WTC11 (cell line): ENCODE measurements around the gene AQP1. TPM values are rescaled to one million over a fixed set of nuclear protein-coding genes. Genes with fewer than 3 reads are reported as not detected.

Experiments used
- ATAC-seq: fragments of 200-7000 bp; cut with Tn5 transposase; 2 replicates; pipeline ENCODE4 v1.10.0; 2021; ENCODE audit warnings: mild to moderate bottlenecking, moderate library complexity
- CTCF ChIA-PET: fragments of 300-600 bp; sonication (Branson Sonifier 250); formaldehyde crosslinking; loops from one replicate; lab custom pipeline; 2021; ENCODE audit warnings: antibody characterized with exemption; lab: Charles Lee
- POLR2A ChIA-PET: fragments of 350-600 bp; sonication (Branson Sonifier 250); formaldehyde crosslinking; loops from one replicate; lab custom pipeline; 2021; ENCODE audit warnings: antibody characterized with exemption; lab: Charles Lee
- DNase-seq: peaks from one replicate; pipeline ENCODE4 v3.0.0; 2021; ENCODE audit warnings: low spot score
- H3K27ac Mint-ChIP-seq: 2 replicates; pipeline ENCODE4 v1.8.0; 2021; ENCODE audit warnings: mixed read lengths
- H3K27me3 Mint-ChIP-seq: 2 replicates; pipeline ENCODE4 v1.8.0; 2021; ENCODE audit warnings: low read depth, mild to moderate bottlenecking, moderate library complexity, mixed read lengths
- H3K36me3 Mint-ChIP-seq: 2 replicates; pipeline ENCODE4 v1.8.0; 2021; ENCODE audit warnings: mixed read lengths
- H3K4me1 Mint-ChIP-seq: 2 replicates; pipeline ENCODE4 v1.8.0; 2022; ENCODE audit warnings: mixed read lengths
- H3K4me3 Mint-ChIP-seq: 2 replicates; pipeline ENCODE4 v1.8.0; 2021; ENCODE audit warnings: mild to moderate bottlenecking, moderate library complexity, mixed read lengths
- H3K9me3 Mint-ChIP-seq: 2 replicates; pipeline ENCODE4 v1.8.0; 2021; ENCODE audit warnings: mixed read lengths
- ATF3 ChIP-seq: sonication (generic); formaldehyde crosslinking; conservative IDR thresholded peaks from 2 replicates; pipeline ENCODE4 v1.8.1; 2022; ENCODE audit warnings: mild to moderate bottlenecking, missing genetic modification reagents
- ATF6 ChIP-seq: sonication (generic); formaldehyde crosslinking; IDR thresholded peaks from 2 replicates; pipeline ENCODE4 v1.8.1; 2023; ENCODE audit warnings: mild to moderate bottlenecking, missing genetic modification reagents
- E2F1 ChIP-seq: sonication (generic); formaldehyde crosslinking; IDR thresholded peaks from 2 replicates; pipeline ENCODE4 v1.8.0; 2022; ENCODE audit warnings: mild to moderate bottlenecking, missing genetic modification reagents
- JUN ChIP-seq: sonication (generic); formaldehyde crosslinking; IDR thresholded peaks from 2 replicates; pipeline ENCODE4 v1.8.0; 2023; ENCODE audit warnings: mild to moderate bottlenecking, missing genetic modification reagents
- MXD4 ChIP-seq: fragments of 250-450 bp; sonication (Bioruptor Pico); IDR thresholded peaks from 2 replicates; pipeline ENCODE4 v1.8.0; 2021; ENCODE audit warnings: mild to moderate bottlenecking, moderate library complexity, borderline replicate concordance
- NR3C1 ChIP-seq: sonication (generic); formaldehyde crosslinking; conservative IDR thresholded peaks from 2 replicates; pipeline ENCODE4 v1.8.1; 2023; ENCODE audit warnings: low read depth, mild to moderate bottlenecking, missing genetic modification reagents
- SOX15 ChIP-seq: fragments of 250-450 bp; sonication (Bioruptor Pico); IDR thresholded peaks from 2 replicates; pipeline ENCODE4 v1.9.0; 2021; ENCODE audit warnings: mild to moderate bottlenecking
- TCF7 ChIP-seq: sonication (generic); formaldehyde crosslinking; IDR thresholded peaks from 2 replicates; pipeline ENCODE4 v1.8.0; 2022; ENCODE audit warnings: mild to moderate bottlenecking, low read depth, missing genetic modification reagents, moderate library complexity
- ZBTB43 ChIP-seq: sonication (generic); formaldehyde crosslinking; IDR thresholded peaks from 2 replicates; pipeline ENCODE4 v1.8.1; 2023; ENCODE audit warnings: mild to moderate bottlenecking, missing genetic modification reagents
- ZNF121 ChIP-seq: sonication (generic); formaldehyde crosslinking; IDR thresholded peaks from 2 replicates; pipeline ENCODE4 v1.8.0; 2023; ENCODE audit warnings: missing genetic modification reagents
- ZNF219 ChIP-seq: sonication (generic); formaldehyde crosslinking; IDR thresholded peaks from 2 replicates; pipeline ENCODE4 v1.8.0; 2023; ENCODE audit warnings: missing genetic modification reagents, mild to moderate bottlenecking, borderline replicate concordance
- total RNA-seq: library from RNA; stranded (reverse); gene quantifications from 3 replicates; pipeline ENCODE4 v1.2.3, GENCODE V29; 2021
- TF ChIP-seq, protein P1 (sequence below): fragments of 250-450 bp; sonication (Bioruptor Pico); IDR thresholded peaks from 2 replicates; pipeline ENCODE4 v1.9.0; 2021; ENCODE audit warnings: mild to moderate bottlenecking
- TF ChIP-seq, protein P2 (sequence below): sonication (generic); formaldehyde crosslinking; IDR thresholded peaks from 2 replicates; pipeline ENCODE4 v1.8.0; 2022; ENCODE audit warnings: missing genetic modification reagents
- TF ChIP-seq, protein P3 (sequence below): sonication (generic); formaldehyde crosslinking; IDR thresholded peaks from 2 replicates; pipeline ENCODE4 v1.8.0; 2022; ENCODE audit warnings: mild to moderate bottlenecking, missing genetic modification reagents
- TF ChIP-seq, protein P4 (sequence below): fragments of 250-450 bp; sonication (Bioruptor Pico); IDR thresholded peaks from 2 replicates; pipeline ENCODE4 v1.9.0; 2021; ENCODE audit warnings: moderate library complexity, mild to moderate bottlenecking, inconsistent platforms, borderline replicate concordance

Gene AQP1
- total RNA-seq, 1 experiment from 2014 or later: 0.81 TPM

DNA sequence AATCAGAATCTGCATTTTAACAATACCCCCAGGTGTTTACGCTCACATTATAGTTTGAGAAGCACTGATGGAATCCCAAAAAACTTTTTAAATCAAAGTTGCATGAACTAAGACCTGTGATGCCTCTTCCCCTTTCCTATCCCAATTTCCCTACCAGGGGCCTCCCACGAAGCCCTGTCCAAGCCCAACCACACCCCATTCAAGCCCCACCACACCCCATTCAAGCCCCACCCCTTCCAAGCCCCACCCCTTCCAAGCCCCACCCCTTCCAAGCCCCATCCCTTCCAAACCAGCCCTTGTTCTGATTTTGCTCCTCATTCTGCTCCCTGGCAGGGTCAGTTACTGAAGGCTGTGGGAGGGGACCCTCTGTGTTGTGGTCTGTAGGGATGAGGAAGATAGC lies 9.8 kb upstream of the AQP1 start:
- DNase-seq (no peak), ATAC-seq (peak; percentile 77)
- no peaks in the 10 kb centered on the region for H3K36me3 Mint-ChIP-seq
- no peak overlapping the region for H3K27ac Mint-ChIP-seq
- CTCF ChIA-PET: interaction anchor here (0.5 to 0.6 kb wide), 2 partner anchors 85 to 290 kb away, joined by 3 to 4 read pairs; no protein-coding TSS in a partner anchor
- H3K4me3 Mint-ChIP-seq: no peak overlapping the region
- TF ChIP-seq ATF6 (CRISPR knock-in tag): no peak
- TF ChIP-seq ZNF121 (CRISPR knock-in tag): no peak
- TF ChIP-seq ZBTB43 (CRISPR knock-in tag): no peak
- TF ChIP-seq, protein P1, sequence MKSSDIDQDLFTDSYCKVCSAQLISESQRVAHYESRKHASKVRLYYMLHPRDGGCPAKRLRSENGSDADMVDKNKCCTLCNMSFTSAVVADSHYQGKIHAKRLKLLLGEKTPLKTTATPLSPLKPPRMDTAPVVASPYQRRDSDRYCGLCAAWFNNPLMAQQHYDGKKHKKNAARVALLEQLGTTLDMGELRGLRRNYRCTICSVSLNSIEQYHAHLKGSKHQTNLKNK: no peak
- TF ChIP-seq MXD4 (CRISPR knock-in tag): no peak
- POLR2A ChIA-PET: no interaction called here
- H3K9me3 Mint-ChIP-seq: no peaks in the 10 kb centered on the region
- no peaks in the 10 kb centered on the region for H3K27me3 Mint-ChIP-seq
- H3K4me1 Mint-ChIP-seq: no peaks in the 10 kb centered on the region

- CTCF ChIA-PET: interaction anchor here (0.6 to 1.0 kb wide), 4 partner anchors 36 to 290 kb away, joined by 3 to 10 read pairs (median 4); no protein-coding TSS in a partner anchor
- no peak for TF ChIP-seq JUN (CRISPR knock-in tag)
- no peaks in the 10 kb centered on the region for H3K4me1 Mint-ChIP-seq
Observed at GRCh38 chr7:30902466-30902865, 9.2 kb upstream of the AQP1 start.

GRCh38 chr7:30903146-30903545 lies 8.5 kb upstream of the AQP1 start:
- POLR2A ChIA-PET: no interaction called here
- CTCF ChIA-PET: interaction anchor here (0.9 to 1.0 kb wide), 3 partner anchors 35 to 112 kb away, joined by 3 to 10 read pairs (median 3); no protein-coding TSS in a partner anchor
- no peaks in the 10 kb centered on the region for H3K27me3 Mint-ChIP-seq
- no peaks in the 10 kb centered on the region for H3K4me1 Mint-ChIP-seq
- no peak overlapping the region for H3K4me3 Mint-ChIP-seq
- DNase-seq: no peak
- no peaks in the 10 kb centered on the region for H3K9me3 Mint-ChIP-seq
- no peak for TF ChIP-seq MXD4 (CRISPR knock-in tag)
- no peak for TF ChIP-seq ATF3 (CRISPR knock-in tag)
- TF ChIP-seq SOX15: no peak
- TF ChIP-seq, protein P2, sequence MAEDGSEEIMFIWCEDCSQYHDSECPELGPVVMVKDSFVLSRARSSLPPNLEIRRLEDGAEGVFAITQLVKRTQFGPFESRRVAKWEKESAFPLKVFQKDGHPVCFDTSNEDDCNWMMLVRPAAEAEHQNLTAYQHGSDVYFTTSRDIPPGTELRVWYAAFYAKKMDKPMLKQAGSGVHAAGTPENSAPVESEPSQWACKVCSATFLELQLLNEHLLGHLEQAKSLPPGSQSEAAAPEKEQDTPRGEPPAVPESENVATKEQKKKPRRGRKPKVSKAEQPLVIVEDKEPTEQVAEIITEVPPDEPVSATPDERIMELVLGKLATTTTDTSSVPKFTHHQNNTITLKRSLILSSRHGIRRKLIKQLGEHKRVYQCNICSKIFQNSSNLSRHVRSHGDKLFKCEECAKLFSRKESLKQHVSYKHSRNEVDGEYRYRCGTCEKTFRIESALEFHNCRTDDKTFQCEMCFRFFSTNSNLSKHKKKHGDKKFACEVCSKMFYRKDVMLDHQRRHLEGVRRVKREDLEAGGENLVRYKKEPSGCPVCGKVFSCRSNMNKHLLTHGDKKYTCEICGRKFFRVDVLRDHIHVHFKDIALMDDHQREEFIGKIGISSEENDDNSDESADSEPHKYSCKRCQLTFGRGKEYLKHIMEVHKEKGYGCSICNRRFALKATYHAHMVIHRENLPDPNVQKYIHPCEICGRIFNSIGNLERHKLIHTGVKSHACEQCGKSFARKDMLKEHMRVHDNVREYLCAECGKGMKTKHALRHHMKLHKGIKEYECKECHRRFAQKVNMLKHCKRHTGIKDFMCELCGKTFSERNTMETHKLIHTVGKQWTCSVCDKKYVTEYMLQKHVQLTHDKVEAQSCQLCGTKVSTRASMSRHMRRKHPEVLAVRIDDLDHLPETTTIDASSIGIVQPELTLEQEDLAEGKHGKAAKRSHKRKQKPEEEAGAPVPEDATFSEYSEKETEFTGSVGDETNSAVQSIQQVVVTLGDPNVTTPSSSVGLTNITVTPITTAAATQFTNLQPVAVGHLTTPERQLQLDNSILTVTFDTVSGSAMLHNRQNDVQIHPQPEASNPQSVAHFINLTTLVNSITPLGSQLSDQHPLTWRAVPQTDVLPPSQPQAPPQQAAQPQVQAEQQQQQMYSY (CRISPR knock-in tag): no peak
- TF ChIP-seq ZNF219 (CRISPR knock-in tag): no peak
- TF ChIP-seq TCF7 (CRISPR knock-in tag): no peak
- no peak for TF ChIP-seq ZBTB43 (CRISPR knock-in tag)
- TF ChIP-seq, protein P3, sequence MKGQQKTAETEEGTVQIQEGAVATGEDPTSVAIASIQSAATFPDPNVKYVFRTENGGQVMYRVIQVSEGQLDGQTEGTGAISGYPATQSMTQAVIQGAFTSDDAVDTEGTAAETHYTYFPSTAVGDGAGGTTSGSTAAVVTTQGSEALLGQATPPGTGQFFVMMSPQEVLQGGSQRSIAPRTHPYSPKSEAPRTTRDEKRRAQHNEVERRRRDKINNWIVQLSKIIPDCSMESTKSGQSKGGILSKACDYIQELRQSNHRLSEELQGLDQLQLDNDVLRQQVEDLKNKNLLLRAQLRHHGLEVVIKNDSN (CRISPR knock-in tag): no peak
- no peak for TF ChIP-seq E2F1 (CRISPR knock-in tag)
- no peak for TF ChIP-seq NR3C1 (CRISPR knock-in tag)
- TF ChIP-seq, protein P4, sequence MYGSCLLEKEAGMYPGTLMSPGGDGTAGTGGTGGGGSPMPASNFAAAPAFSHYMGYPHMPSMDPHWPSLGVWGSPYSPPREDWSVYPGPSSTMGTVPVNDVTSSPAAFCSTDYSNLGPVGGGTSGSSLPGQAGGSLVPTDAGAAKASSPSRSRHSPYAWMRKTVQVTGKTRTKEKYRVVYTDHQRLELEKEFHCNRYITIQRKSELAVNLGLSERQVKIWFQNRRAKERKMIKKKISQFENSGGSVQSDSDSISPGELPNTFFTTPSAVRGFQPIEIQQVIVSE (CRISPR knock-in tag): no peak
- no peak for ATAC-seq
- no peaks in the 10 kb centered on the region for H3K36me3 Mint-ChIP-seq
- H3K27ac Mint-ChIP-seq: no peak overlapping the region

More at GRCh38 chr7:30902466-30902865, 9.2 kb upstream of the AQP1 start:
- ATAC-seq: no peak
- Mint-ChIP-seq H3K27ac (no peak overlapping the region), H3K36me3 (no peaks in the 10 kb centered on the region), H3K4me3 (no peak overlapping the region), H3K27me3 (no peaks in the 10 kb centered on the region), H3K9me3 (no peaks in the 10 kb centered on the region)
- DNase-seq: no peak
- POLR2A ChIA-PET: no interaction called here
